Retinal pigment epithelial cell (primary cell): ENCODE data around the gene FBXO34.
A peak's percentile ranks its signal among the peaks of the same experiment; 100 is the strongest.

Experiments
- DNase-seq: peaks from one replicate; pipeline ENCODE4 v3.0.0-alpha.2; 2010; ENCODE audit warnings: low read depth
- H3K4me3 ChIP-seq: 2 replicates; pipeline ENCODE4 v1.5.1; 2011; ENCODE audit warnings: mild to moderate bottlenecking, low read length, control low read depth, moderate library complexity
- TF ChIP-seq, protein P1 (sequence below): conservative IDR thresholded peaks from 2 replicates; pipeline ENCODE4 v1.5.1; 2011; ENCODE audit warnings: low read depth, low read length, control low read depth, inconsistent platforms

FBXO34 gene

DNA sequence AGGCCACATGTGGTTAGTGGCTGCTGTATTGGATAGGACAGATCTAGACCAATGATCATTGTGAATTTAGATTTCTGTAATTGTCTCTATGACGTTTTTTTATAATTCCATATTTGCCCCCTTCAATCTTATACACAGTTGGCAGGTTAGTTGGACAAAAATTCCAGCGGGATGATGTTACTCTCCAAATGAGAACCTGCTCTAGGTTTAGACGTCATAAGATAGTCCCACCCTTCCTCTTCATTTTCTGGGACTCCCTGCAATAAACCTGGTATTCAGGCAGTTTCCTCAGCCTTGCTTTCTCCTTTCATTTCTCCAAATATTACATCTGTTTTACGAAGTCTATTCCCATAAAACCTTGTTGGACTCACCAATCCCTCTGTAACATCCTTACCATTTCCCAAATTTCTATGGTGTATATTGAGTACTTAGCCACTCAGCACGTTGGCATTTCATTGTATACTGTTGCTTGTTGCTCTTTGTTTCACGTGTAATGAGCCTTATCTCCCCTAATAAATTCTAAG, 10.2 kb downstream of the FBXO34 start:
- TF ChIP-seq, protein P1, sequence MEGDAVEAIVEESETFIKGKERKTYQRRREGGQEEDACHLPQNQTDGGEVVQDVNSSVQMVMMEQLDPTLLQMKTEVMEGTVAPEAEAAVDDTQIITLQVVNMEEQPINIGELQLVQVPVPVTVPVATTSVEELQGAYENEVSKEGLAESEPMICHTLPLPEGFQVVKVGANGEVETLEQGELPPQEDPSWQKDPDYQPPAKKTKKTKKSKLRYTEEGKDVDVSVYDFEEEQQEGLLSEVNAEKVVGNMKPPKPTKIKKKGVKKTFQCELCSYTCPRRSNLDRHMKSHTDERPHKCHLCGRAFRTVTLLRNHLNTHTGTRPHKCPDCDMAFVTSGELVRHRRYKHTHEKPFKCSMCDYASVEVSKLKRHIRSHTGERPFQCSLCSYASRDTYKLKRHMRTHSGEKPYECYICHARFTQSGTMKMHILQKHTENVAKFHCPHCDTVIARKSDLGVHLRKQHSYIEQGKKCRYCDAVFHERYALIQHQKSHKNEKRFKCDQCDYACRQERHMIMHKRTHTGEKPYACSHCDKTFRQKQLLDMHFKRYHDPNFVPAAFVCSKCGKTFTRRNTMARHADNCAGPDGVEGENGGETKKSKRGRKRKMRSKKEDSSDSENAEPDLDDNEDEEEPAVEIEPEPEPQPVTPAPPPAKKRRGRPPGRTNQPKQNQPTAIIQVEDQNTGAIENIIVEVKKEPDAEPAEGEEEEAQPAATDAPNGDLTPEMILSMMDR, result no peak
- no peak overlapping the region for H3K4me3 ChIP-seq
- no peak for DNase-seq

DNA sequence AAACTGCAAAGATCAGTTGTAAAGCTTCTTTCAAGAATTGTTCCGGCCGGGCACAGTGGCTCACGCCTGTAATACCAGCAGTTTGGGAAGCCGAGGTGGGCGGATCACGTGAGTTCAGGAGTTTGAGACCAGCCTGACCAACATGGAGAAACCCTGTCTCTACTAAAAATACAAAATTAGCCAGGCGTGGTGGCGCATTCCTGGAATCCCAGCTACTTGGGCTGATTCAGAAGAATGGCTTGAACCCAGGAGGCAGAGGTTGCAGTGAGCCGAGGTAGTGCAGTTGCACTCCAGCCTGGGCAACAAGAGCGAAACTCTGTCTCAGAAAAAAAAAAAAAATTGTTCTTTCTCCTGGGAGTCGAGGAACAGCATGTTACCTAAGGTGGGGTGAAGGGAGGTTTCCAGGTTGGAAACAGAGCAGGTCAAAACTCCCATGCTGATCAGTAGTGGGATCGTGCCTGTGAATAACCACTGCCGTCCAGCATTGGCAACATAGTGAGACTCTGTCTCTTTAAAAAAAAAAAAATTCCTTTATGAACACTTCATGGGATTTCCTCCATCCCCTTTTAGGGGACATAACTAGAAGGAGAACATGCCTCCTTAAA, 13.9 kb downstream of the FBXO34 start:
- no peak for DNase-seq
- TF ChIP-seq, protein P1, result no peak
- H3K4me3 ChIP-seq, result no peak overlapping the region

DNA sequence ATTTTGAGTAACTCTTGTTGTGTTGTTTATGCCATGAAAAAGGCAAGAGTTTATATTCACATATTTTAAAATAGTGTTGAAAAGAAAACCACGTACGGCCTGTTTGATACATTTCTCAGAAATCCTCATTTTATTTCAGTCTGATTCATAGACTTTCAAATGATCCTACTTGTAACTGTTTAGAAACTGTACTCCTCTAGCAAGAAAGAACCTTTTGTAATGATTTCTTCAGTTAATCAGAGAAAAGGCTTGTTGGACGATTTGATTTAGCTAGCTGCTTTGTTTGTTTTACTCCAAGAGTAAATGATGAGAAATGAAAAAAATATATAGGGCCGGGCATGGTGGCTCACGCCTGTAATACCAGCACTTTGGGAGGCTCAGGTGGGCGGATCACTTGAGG, 17.2 kb downstream of the FBXO34 start:
- DNase-seq, result no peak
- no peak overlapping the region for H3K4me3 ChIP-seq
- TF ChIP-seq, protein P1, result no peak

DNA sequence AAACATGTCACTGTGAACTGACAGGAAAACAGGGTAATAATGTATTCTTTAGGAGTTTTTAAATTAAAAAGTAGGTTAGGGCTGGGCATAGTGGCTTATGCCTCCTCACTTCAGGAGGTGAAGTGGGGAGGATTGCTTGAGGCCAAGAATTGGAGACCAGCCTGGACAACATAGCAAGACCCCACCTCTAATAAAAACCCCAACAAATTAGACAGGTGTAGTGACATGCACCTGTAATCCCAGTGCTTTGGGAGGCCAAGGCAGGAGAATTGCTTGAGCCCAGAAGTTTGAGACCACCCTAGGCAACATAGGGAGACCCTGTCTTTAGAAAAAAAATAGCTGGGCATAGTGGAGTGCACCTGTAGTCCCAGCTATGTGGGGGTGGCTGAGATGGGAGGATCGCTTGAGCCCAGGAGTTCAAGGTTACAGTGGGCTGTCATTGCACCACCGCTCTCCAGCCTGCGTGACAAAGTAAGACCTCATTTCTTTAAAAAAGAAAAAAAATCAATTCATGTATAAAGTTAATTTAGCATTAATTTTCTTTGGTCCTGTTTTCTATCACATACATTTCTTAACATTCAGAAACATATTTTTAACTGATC, 20.4 kb downstream of the FBXO34 start:
- H3K4me3 ChIP-seq, result no peak overlapping the region
- TF ChIP-seq, protein P1, result no peak
- no peak for DNase-seq

DNA sequence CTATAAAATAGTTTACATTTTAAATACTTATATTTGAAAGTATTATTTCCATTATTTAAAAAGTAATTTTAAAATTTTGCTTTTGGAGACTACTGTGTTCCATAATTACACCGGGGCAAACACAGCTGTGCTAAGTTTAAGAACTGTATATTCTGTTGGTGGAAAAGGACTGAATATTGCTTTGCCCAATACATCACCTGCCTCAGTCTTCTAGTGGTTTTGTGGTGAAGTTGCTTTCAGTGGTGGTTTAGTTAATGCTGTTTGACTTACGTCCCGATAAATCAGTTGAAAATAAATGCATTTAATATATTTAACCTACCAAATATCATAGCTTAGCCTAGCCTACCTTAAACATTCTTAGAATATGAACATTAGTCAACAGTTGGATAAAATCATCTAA, 23.4 kb downstream of the FBXO34 start:
- TF ChIP-seq, protein P1, result no peak
- DNase-seq, result no peak

DNA sequence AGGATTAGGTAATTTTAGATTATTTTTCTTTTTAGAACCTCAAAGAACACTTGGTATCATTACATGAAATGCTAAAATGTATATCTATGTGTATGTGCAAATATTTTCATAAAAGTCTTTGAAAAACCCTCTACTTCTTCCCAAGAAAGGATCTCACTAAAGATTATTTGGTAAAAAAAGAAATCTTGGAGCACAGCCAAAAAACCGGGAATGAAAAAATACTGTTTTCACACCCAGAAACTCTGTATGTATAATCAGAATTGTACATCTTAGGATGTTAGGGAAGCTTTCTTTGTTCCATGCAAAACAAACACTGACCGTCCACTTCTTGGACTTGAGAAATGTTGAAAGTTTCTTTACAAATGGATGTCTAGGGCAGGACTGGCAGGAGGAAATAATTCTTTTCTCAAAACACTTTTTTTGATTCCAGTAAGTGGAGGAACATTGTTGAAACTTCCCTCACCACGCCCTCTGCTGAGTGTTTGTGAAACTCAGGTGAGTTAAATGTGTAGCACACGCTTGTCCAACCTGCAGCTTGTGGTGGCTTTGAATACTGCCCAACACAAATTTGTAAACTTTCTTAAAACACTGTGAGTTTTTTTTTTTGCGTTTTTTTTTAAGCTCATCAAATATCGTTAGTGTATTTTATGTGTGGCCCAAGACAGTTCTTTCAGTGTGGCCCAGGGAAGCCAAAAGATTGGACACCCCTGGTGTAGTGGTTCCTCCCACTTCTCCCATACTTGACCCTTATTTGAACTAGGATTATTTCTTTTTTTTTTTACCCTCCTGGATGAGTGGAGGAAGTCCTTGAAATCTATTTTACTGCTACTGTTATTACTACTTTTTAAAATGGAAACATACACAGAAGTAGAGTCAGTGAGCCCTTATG, 26.6 kb downstream of the FBXO34 start:
- TF ChIP-seq, protein P1, result peak; percentile 31
- no peak for DNase-seq
- H3K4me3 ChIP-seq, result peak overlapping the region; percentile 26

More for the DNA sequence above, 23.4 kb downstream of the FBXO34 start:
- no peak overlapping the region for H3K4me3 ChIP-seq

DNA sequence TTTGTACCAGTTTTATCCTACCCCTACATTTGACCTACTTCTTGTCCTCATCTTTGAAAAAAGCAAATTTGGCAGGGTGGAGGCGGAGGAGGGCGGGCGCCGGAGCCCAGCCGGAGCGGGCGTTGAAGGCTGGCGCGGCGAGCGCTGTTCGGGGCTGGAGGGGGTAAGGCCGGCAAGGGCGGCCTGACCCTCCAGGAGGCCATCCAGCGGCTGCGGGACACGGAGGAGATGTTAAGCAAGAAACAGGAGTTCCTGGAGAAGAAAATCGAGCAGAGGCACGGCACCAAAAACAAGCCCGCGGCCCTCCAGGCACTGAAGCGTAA, 27.2 kb downstream of the FBXO34 start:
- no peak overlapping the region for H3K4me3 ChIP-seq
- TF ChIP-seq, protein P1, result no peak
- DNase-seq, result no peak
